HG03175 (cell line): ENCODE results near the gene COL21A1.
"Not testable (repeated sequence)": the region's sequence is repeated elsewhere in the genome, so short reads cannot be mapped to it uniquely, and the experiment has no call there.

ENCODE experiments used
- ATAC-seq: cut with Tn5 transposase; IDR thresholded peaks from one replicate; pipeline ENCODE4 v1.9.1; 2021; ENCODE audit warnings: mild to moderate bottlenecking, moderate library complexity; ENCODE audit not compliant: unreplicated experiment

COL21A1 gene

DNA sequence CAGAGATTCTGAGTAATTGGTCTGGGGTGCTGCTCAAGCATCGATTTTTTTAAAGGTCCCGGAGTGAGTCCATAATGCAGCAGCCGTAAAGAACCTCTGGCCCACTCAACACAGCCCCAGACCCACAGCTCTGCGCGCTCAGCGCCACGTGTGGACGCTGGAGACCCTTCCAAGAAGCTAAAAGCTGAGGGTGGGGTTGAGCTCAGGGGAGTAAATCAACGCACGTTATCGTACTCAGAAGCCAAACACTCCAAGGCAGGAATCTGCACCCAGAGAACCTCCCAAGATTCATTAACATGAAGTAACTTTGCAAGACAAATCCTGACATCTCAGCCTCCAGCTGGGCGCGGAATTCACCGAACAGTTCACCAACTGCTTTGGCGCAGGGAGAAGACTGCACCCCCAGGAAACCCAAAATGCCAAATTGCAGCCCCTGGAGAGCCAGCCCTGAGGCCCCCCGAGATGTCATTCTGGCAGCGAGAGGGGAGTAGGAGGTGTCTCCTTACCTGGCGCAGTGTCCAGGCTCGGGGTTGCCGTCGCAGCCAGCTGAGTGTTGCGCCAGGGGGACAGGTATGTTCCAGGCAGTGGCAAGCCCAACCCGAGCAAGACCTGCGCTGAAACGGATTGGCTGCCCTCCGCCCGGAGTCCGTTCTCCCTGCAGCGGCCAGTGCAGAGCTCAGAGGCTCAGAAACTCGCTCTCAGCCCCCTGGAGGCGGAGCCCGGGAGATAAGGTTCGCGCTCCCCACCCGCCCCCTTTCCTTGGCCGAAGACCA lies at the start of gene COL21A1:
TSS of gene COL21A1 (minus strand) at position 700 of the 773 bp plus-strand sequence. CDS start 64,962 bp downstream, outside the sequence.
- ATAC-seq: no peak

DNA sequence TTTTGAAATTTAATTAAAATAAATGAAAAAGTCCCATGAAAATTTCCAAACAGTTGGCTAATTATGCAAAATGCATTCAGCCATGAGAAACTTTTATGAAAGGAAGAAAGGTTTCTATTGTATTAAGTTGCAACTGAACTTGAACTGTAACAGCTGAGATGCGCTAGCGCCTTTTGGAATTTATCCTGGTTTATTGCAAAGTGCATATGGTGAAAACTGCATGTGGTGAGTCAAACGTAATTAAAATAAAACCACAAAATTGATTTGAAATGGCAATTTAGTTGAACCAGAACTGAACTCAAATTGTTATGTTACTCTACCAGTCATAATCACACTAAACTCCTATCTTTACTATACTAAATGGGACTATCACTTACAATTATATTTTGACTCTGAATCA lies 46.4 kb upstream of the COL21A1 start:
- ATAC-seq: no peak

GRCh38 chr6:56292505-56293181 lies 45.3 kb upstream of the COL21A1 start:
- peak; percentile 45 for ATAC-seq

- ATAC-seq: no peak
These were observed 44.0 kb upstream of the COL21A1 start for GRCh38 chr6:56291302-56291917.

DNA sequence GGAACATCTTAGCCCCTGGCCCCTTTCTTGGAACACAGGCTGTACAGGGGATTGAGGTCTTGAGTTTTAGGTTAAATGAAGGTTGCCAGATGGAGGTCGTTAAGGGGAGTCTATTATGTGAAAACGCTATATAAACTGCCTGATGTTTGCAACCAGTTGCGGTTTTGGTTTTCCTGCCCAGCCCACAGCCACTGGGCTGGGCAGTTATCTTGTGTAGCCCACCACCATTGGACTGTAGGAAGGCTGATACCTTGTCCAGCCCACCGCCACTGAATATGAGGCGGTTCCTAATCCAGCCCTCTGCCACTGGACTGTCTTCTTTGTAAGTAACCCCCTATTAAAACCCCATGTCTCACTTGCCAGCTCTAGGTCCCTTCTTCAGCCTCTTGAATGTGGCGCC lies 42.3 kb upstream of the COL21A1 start:
- no peak for ATAC-seq

DNA sequence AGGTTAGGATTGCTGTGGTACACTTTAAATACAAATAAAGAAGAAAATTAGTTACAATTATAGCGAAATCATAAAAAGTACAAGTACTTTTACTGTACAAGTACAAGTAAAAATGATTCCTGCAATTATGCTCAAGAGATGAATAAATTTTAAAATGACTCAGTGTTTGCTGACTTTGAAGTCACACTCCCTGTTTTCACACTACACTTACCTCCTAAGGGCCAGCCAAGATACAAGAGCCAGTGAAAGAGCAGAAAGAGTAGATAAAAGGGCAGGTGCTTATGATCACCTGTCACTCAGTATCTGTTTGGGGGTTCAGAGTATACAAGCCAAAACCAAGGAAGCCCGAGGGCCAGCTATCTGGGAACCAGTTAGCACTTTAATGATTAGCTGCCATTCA lies 41.0 kb upstream of the COL21A1 start:
- ATAC-seq: no peak

GRCh38 chr6:56282391-56282790 lies 35.0 kb upstream of the COL21A1 start:
- ATAC-seq: no peak

- ATAC-seq: no peak
These were observed 32.7 kb upstream of the COL21A1 start for GRCh38 chr6:56280126-56280525.

GRCh38 chr6:56279331-56280080 lies 32.1 kb upstream of the COL21A1 start:
- ATAC-seq: peak; percentile 62

DNA sequence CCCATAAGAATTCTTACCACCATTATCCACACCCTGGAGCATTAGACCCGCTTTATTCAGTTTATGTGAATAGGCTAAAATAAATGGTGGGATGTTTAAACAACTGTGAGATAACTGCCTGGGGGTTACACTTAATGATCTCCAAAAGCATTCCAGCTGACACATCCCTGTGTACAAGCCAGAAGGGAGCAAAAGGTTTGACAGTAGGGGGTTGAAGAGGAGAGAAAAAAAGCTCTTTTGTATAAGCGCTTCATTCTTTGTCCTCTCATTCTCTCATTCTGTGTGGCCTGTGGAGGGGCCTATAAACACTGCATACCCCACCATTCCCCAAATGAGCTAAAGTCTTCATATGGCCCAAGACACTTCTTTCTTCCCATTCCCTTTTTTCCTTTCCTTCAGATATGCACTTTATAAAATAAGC lies 30.8 kb upstream of the COL21A1 start:
- ATAC-seq: no peak

- no peak for ATAC-seq
These were observed 23.5 kb upstream of the COL21A1 start for GRCh38 chr6:56270812-56271441.

GRCh38 chr6:56268266-56268665 lies 20.9 kb upstream of the COL21A1 start:
- ATAC-seq: no peak

GRCh38 chr6:56266011-56266410 lies 18.6 kb upstream of the COL21A1 start:
- no peak for ATAC-seq

GRCh38 chr6:56263596-56264315 lies 16.4 kb upstream of the COL21A1 start:
- ATAC-seq: no peak

- ATAC-seq: not testable (repeated sequence)
These were observed 13.2 kb upstream of the COL21A1 start for GRCh38 chr6:56260593-56260992.

DNA sequence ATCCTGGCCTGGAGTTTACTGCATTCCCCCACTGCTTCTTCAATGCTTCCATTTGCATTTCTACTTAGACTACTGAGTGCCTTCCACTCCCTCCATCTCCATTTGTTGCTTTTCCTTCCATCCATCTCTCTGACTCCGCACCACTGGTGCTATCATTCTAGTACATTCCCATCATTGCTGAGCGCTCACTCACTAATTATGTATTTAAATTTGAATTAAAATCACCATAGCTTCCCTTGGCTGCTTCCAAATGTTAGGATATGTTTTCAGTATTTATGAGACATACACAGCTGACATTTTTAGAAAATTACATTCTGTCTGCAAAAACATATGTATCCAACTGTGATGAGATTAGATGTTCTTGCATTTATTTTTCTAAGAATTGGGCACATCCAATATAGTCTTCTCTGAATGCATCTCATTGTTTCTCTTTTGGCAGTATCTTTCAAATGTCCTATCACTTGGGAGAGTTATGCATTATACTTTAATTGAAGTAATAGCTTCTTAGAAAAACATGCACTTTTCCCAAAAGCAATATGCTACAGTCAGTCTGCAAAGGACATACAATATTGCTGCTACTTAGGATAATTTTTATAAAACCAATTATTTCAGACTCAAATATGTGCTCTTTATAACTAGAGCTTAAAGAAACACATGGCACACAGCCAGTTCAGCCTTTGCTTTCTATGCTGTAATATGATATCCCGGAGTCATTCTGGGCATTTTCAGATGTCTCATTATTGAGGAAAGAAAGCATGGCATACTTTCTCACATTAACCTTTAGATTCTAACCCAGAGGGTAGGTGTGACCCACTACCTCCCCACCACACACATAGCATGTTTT lies 12.1 kb upstream of the COL21A1 start:
- ATAC-seq: no peak

DNA sequence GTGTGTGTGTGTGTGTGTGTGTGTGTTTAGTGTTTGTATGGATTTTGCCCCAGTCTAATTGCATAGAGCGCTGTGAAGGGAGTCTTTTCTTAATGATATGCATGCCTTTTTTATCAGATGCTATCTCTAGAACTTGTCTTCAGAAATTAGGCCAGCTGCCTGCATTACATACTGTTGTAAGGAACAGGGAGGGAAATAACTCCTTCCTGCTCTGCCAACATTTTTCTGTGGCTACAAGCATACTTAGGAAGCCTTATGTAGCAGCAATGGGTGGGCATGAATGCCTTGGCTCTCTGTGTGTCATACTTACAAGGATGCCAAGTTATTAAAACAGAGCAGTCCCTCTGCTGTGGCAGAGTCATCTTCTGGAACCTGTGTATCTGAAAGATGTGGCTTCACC lies 8.0 kb upstream of the COL21A1 start:
- no peak for ATAC-seq

- no peak for ATAC-seq
These were observed 2.9 kb upstream of the COL21A1 start for GRCh38 chr6:56250266-56250665.

- no peak for ATAC-seq
These were observed 308 bp upstream of the COL21A1 start for GRCh38 chr6:56247654-56248122.
